GM23338 (cell line): Measurements from ENCODE around the gene ZFYVE28. TPM values are rescaled to one million over a fixed set of nuclear protein-coding genes. Genes with fewer than 3 reads are reported as not detected.

Experiments used
- ATAC-seq: fragments of 200-7000 bp; cut with Tn5 transposase; 3 replicates; pipeline ENCODE4 v1.9.1; 2020
- DNase-seq: peaks from one replicate; pipeline ENCODE4 v3.0.0-alpha.2; 2015; ENCODE audit warnings: low spot score
- H2AFZ ChIP-seq: fragments of 200-600 bp; sonication (generic); 2 replicates; pipeline ENCODE4 v1.8.0; 2016; ENCODE audit warnings: antibody characterized with exemption, mild to moderate bottlenecking, moderate library complexity
- H3F3A ChIP-seq: fragments of 200-600 bp; sonication (generic); replicated peaks from 2 replicates; pipeline ENCODE4 v1.8.0; 2017; ENCODE audit warnings: antibody characterized with exemption, mixed run types, low read depth
- H3K27ac ChIP-seq: fragments of 200-600 bp; sonication (generic); 2 replicates; pipeline ENCODE4 v1.6.1; 2016; ENCODE audit warnings: low read depth
- H3K27me3 ChIP-seq: fragments of 200-600 bp; sonication (generic); 2 replicates; pipeline ENCODE4 v1.8.0; 2016; ENCODE audit warnings: mild to moderate bottlenecking, mixed run types, moderate library complexity; ENCODE audit not compliant: insufficient read depth
- H3K36me3 ChIP-seq: fragments of 200-600 bp; sonication (generic); 2 replicates; pipeline ENCODE4 v1.8.0; 2016; ENCODE audit warnings: mild to moderate bottlenecking; ENCODE audit not compliant: insufficient read depth
- H3K4me1 ChIP-seq: fragments of 200-600 bp; sonication (generic); 2 replicates; pipeline ENCODE4 v1.8.0; 2016; ENCODE audit warnings: mild to moderate bottlenecking, moderate library complexity; ENCODE audit not compliant: insufficient read depth
- H3K4me2 ChIP-seq: fragments of 200-600 bp; sonication (generic); 2 replicates; pipeline ENCODE4 v1.7.1; 2017; ENCODE audit warnings: mixed run types
- H3K4me3 ChIP-seq: fragments of 200-600 bp; sonication (generic); 2 replicates; pipeline ENCODE4 v1.6.1; 2016; ENCODE audit warnings: mixed run types
- H3K79me2 ChIP-seq: fragments of 200-600 bp; sonication (generic); replicated peaks from 2 replicates; pipeline ENCODE4 v1.8.0; 2017; ENCODE audit warnings: mild to moderate bottlenecking; ENCODE audit not compliant: insufficient read depth
- H3K9me2 ChIP-seq: fragments of 200-600 bp; sonication (generic); 2 replicates; pipeline ENCODE4 v1.8.0; 2017; ENCODE audit not compliant: insufficient read depth
- H4K20me1 ChIP-seq: fragments of 200-600 bp; sonication (generic); replicated peaks from 2 replicates; pipeline ENCODE4 v1.8.0; 2017; ENCODE audit warnings: mild to moderate bottlenecking; ENCODE audit not compliant: insufficient read depth
- H3K27ac Mint-ChIP-seq: 2 replicates; pipeline ENCODE4 v1.8.0; 2020; ENCODE audit warnings: inconsistent platforms, mild to moderate bottlenecking, moderate library complexity, mixed read lengths
- H3K27me3 Mint-ChIP-seq: 3 replicates; pipeline ENCODE4 v1.8.0; 2022; ENCODE audit warnings: low read depth, mild to moderate bottlenecking, moderate library complexity, mixed read lengths, inconsistent platforms; ENCODE audit not compliant: insufficient read depth, poor library complexity
- H3K36me3 Mint-ChIP-seq: 3 replicates; pipeline ENCODE4 v1.8.0; 2021; ENCODE audit warnings: low read depth, mild to moderate bottlenecking, inconsistent platforms, moderate library complexity, mixed read lengths
- H3K4me1 Mint-ChIP-seq: 3 replicates; pipeline ENCODE4 v1.8.0; 2020; ENCODE audit warnings: mild to moderate bottlenecking, inconsistent platforms, mixed read lengths
- H3K4me3 Mint-ChIP-seq: 3 replicates; pipeline ENCODE4 v1.8.0; 2021; ENCODE audit warnings: moderate library complexity, mild to moderate bottlenecking, inconsistent platforms, mixed read lengths
- H3K9me3 Mint-ChIP-seq: 3 replicates; pipeline ENCODE4 v1.8.0; 2020; ENCODE audit warnings: moderate library complexity, mild to moderate bottlenecking, inconsistent platforms, mixed read lengths
- CREB1 ChIP-seq: fragments of 250-450 bp; sonication (Bioruptor Pico); IDR thresholded peaks from 2 replicates; pipeline ENCODE4 v1.5.0; 2020; ENCODE audit warnings: low read depth, mild to moderate bottlenecking, moderate library complexity
- EZH2 ChIP-seq: fragments of 200-600 bp; sonication (generic); IDR thresholded peaks from one replicate; pipeline ENCODE4 v1.8.0; 2017; ENCODE audit warnings: antibody characterized with exemption, mild to moderate bottlenecking, low read depth; ENCODE audit not compliant: unreplicated experiment
- POLR2AphosphoS5 ChIP-seq: IDR thresholded peaks from 2 replicates; pipeline ENCODE4 v1.6.1; 2016; ENCODE audit warnings: antibody characterized with exemption, low read depth
- REST ChIP-seq: IDR thresholded peaks from one replicate; pipeline ENCODE4 v1.6.1; 2018; ENCODE audit warnings: antibody characterized with exemption; ENCODE audit not compliant: unreplicated experiment
- ZNF331 ChIP-seq: fragments of 250-450 bp; sonication (Bioruptor Pico); IDR thresholded peaks from 2 replicates; pipeline ENCODE4 v1.5.0; 2020; ENCODE audit warnings: low read depth, mild to moderate bottlenecking, moderate library complexity
- ZNF462 ChIP-seq: fragments of 250-450 bp; sonication (Bioruptor Pico); IDR thresholded peaks from 2 replicates; pipeline ENCODE4 v1.5.0; 2020; ENCODE audit warnings: mild to moderate bottlenecking, moderate library complexity
- polyA plus RNA-seq: library from polyadenylated mRNA; unstranded; fragments of >200 nt; fragmentation: Nextera tagmentation; extraction: Ambion mirVana; gene quantifications from 2 replicates; pipeline ENCODE4 v1.2.1, GENCODE V29; 2016
- total RNA-seq: library from RNA; depleted of rRNA; stranded (reverse); fragments of >200 nt; shearing (Covaris generic); gene quantifications from 2 replicates; pipeline ENCODE4 v1.2.3, GENCODE V29; 2014
- TF ChIP-seq, protein P1 (sequence below), 2 experiments: fragments of 200-600 bp in 1 of 2; sonication (generic) in 1 of 2; conservative IDR thresholded peaks; 2 replicates each; pipeline versions ENCODE4 v1.5.1 to v1.6.1; 2016 to 2017; ENCODE audit warnings: antibody characterized with exemption in 2 of 2, low read depth in 2 of 2, mild to moderate bottlenecking in 2 of 2, moderate library complexity in 1 of 2
- TF ChIP-seq, protein P2 (sequence below): IDR thresholded peaks from 2 replicates; pipeline ENCODE4 v1.6.1; 2016; ENCODE audit warnings: antibody characterized with exemption

ZFYVE28 gene
- total and polyA plus RNA-seq, 2 experiments from 2014 or later = 2.6 to 4.6 TPM

GRCh38 chr4:2348786-2349185 is 69.7 kb downstream of the ZFYVE28 start:
- H3K36me3 Mint-ChIP-seq = no peaks in the 10 kb centered on the region
- DNase-seq (no peak), ATAC-seq (no peak)
- H3K27me3 Mint-ChIP-seq = peaks cover 7% of the 10 kb centered on the region
- no peak overlapping the region for H3K4me3 Mint-ChIP-seq
- no peak overlapping the region for H3K27ac Mint-ChIP-seq
- Histone ChIP-seq H3K27ac (no peak overlapping the region), H3K4me1 (no peaks in the 10 kb centered on the region), H4K20me1 (no peaks in the 10 kb centered on the region), H2AFZ (no peak overlapping the region), H3K27me3 (no peaks in the 10 kb centered on the region), H3K36me3 (no peaks in the 10 kb centered on the region), H3K4me3 (no peak overlapping the region), H3K79me2 (no peaks in the 10 kb centered on the region), H3F3A (no peaks in the 10 kb centered on the region), H3K9me2 (no peaks in the 10 kb centered on the region), H3K4me2 (no peak overlapping the region)
- no peaks in the 10 kb centered on the region for H3K9me3 Mint-ChIP-seq
- peaks cover 5% of the 10 kb centered on the region for H3K4me1 Mint-ChIP-seq
- TF ChIP-seq POLR2AphosphoS5 = no peak
- no peak for TF ChIP-seq EZH2
- TF ChIP-seq REST = no peak
- no peak for TF ChIP-seq ZNF331 (CRISPR knock-in tag)
- TF ChIP-seq, protein P1, sequence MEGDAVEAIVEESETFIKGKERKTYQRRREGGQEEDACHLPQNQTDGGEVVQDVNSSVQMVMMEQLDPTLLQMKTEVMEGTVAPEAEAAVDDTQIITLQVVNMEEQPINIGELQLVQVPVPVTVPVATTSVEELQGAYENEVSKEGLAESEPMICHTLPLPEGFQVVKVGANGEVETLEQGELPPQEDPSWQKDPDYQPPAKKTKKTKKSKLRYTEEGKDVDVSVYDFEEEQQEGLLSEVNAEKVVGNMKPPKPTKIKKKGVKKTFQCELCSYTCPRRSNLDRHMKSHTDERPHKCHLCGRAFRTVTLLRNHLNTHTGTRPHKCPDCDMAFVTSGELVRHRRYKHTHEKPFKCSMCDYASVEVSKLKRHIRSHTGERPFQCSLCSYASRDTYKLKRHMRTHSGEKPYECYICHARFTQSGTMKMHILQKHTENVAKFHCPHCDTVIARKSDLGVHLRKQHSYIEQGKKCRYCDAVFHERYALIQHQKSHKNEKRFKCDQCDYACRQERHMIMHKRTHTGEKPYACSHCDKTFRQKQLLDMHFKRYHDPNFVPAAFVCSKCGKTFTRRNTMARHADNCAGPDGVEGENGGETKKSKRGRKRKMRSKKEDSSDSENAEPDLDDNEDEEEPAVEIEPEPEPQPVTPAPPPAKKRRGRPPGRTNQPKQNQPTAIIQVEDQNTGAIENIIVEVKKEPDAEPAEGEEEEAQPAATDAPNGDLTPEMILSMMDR (conservative IDR thresholded peaks at IDR 0.05; ENCODE audit: low read depth in 2 of 2) = no peak
- TF ChIP-seq ZNF462 (CRISPR knock-in tag) = no peak
- TF ChIP-seq, protein P2, sequence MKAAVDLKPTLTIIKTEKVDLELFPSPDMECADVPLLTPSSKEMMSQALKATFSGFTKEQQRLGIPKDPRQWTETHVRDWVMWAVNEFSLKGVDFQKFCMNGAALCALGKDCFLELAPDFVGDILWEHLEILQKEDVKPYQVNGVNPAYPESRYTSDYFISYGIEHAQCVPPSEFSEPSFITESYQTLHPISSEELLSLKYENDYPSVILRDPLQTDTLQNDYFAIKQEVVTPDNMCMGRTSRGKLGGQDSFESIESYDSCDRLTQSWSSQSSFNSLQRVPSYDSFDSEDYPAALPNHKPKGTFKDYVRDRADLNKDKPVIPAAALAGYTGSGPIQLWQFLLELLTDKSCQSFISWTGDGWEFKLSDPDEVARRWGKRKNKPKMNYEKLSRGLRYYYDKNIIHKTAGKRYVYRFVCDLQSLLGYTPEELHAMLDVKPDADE = no peak
- TF ChIP-seq CREB1 = no peak
